IMR-90 (cell line): ENCODE results near the gene SLC35E2B.
"Not testable (repeated sequence)": the region's sequence is repeated elsewhere in the genome, so short reads cannot be mapped to it uniquely, and the experiment has no call there.

Experiments used
- BHLHE40 ChIP-seq: fragments of 150-350 bp; IDR thresholded peaks from 2 replicates; pipeline ENCODE4 v1.6.1; 2016; ENCODE audit warnings: mild to moderate bottlenecking, low read depth, low read length
- CHD1 ChIP-seq: IDR thresholded peaks from 2 replicates; pipeline ENCODE4 v1.6.1; 2012; ENCODE audit warnings: low read depth, low read length, improper control_type of control experiment
- CTCF ChIP-seq: conservative IDR thresholded peaks from 2 replicates; pipeline ENCODE4 v1.5.1; 2012; ENCODE audit warnings: mild to moderate bottlenecking, low read depth, low read length, improper control_type of control experiment
- ELK1 ChIP-seq: fragments of 150-350 bp; IDR thresholded peaks from 2 replicates; pipeline ENCODE4 v1.6.1; 2016; ENCODE audit warnings: low read depth, mild to moderate bottlenecking, low read length, moderate library complexity, borderline replicate concordance
- FOS ChIP-seq: fragments of 150-350 bp; IDR thresholded peaks from 2 replicates; pipeline ENCODE4 v1.6.1; 2016; ENCODE audit warnings: low read depth, low read length
- MAFK ChIP-seq: IDR thresholded peaks from 2 replicates; pipeline ENCODE4 v1.6.1; 2012; ENCODE audit warnings: low read depth, low read length, improper control_type of control experiment
- MXI1 ChIP-seq: IDR thresholded peaks from 2 replicates; pipeline ENCODE4 v1.6.1; 2012; ENCODE audit warnings: low read depth, mild to moderate bottlenecking, low read length, moderate library complexity, borderline replicate concordance
- NFE2L2 ChIP-seq: fragments of 150-350 bp; IDR thresholded peaks from 2 replicates; pipeline ENCODE4 v1.6.1; 2016; ENCODE audit warnings: low read depth, mild to moderate bottlenecking, low read length
- POLR2A ChIP-seq: IDR thresholded peaks from 2 replicates; pipeline ENCODE4 v1.6.1; 2012; ENCODE audit warnings: mild to moderate bottlenecking, low read depth, low read length
- RAD21 ChIP-seq: IDR thresholded peaks from 2 replicates; pipeline ENCODE4 v1.6.1; 2012; ENCODE audit warnings: low read length, improper control_type of control experiment
- RCOR1 ChIP-seq: IDR thresholded peaks from 2 replicates; pipeline ENCODE4 v1.6.1; 2012; ENCODE audit warnings: mild to moderate bottlenecking, low read length, improper control_type of control experiment; ENCODE audit not compliant: insufficient replicate concordance
- RFX5 ChIP-seq: IDR thresholded peaks from 2 replicates; pipeline ENCODE4 v1.8.0; 2012; ENCODE audit warnings: low read depth, mild to moderate bottlenecking, low read length, moderate library complexity
- SMC3 ChIP-seq: fragments of 150-350 bp; IDR thresholded peaks from 2 replicates; pipeline ENCODE4 v1.6.1; 2016; ENCODE audit warnings: low read depth, mild to moderate bottlenecking, antibody characterized with exemption, low read length, moderate library complexity
- USF2 ChIP-seq: fragments of 150-350 bp; IDR thresholded peaks from 2 replicates; pipeline ENCODE4 v1.6.1; 2017; ENCODE audit warnings: mild to moderate bottlenecking, antibody characterized with exemption, low read length, low read depth

GRCh38 chr1:1700067-1700466 lies 7.5 kb upstream of the SLC35E2B start:
- not testable (repeated sequence) for TF ChIP-seq MAFK, POLR2A, ELK1, CTCF, RAD21, USF2, FOS, BHLHE40, CHD1, MXI1, NFE2L2, SMC3, RCOR1, RFX5
